Hepatocyte (in vitro differentiated cells): ENCODE results near the gene RANBP10. TPM values are rescaled to one million over a fixed set of nuclear protein-coding genes. Genes with fewer than 3 reads are reported as not detected.
A peak's percentile ranks its signal among the peaks of the same experiment; 100 is the strongest.

Source experiments
- DNase-seq: peaks from one replicate; pipeline ENCODE4 v3.0.0-alpha.2; 2016; ENCODE audit warnings: low spot score
- H2AFZ ChIP-seq: fragments of 200-600 bp; sonication (generic); 2 replicates; pipeline ENCODE4 v1.6.0; 2016; ENCODE audit warnings: antibody characterized with exemption, mild to moderate bottlenecking
- H3K27ac ChIP-seq: fragments of 200-600 bp; sonication (generic); 2 replicates; pipeline ENCODE4 v1.5.1; 2016; ENCODE audit warnings: mild to moderate bottlenecking
- H3K27me3 ChIP-seq: fragments of 200-600 bp; sonication (generic); 2 replicates; pipeline ENCODE4 v1.6.1; 2016
- H3K36me3 ChIP-seq: fragments of 200-600 bp; sonication (generic); replicated peaks from 2 replicates; pipeline ENCODE4 v1.5.1; 2016; ENCODE audit warnings: low read depth; ENCODE audit not compliant: insufficient read depth
- H3K4me1 ChIP-seq: fragments of 200-600 bp; sonication (generic); 2 replicates; pipeline ENCODE4 v1.5.1; 2016; ENCODE audit warnings: mild to moderate bottlenecking, moderate library complexity; ENCODE audit not compliant: insufficient read depth
- H3K4me2 ChIP-seq: fragments of 200-600 bp; sonication (generic); 2 replicates; pipeline ENCODE4 v1.6.0; 2016
- H3K4me3 ChIP-seq: fragments of 200-600 bp; sonication (generic); 2 replicates; pipeline ENCODE4 v1.5.1; 2016; ENCODE audit warnings: mild to moderate bottlenecking
- H3K79me2 ChIP-seq: fragments of 200-600 bp; sonication (generic); 2 replicates; pipeline ENCODE4 v1.6.0; 2017; ENCODE audit warnings: mild to moderate bottlenecking
- H3K9me2 ChIP-seq: fragments of 200-600 bp; sonication (generic); replicated peaks from 2 replicates; pipeline ENCODE4 v1.6.0; 2017; ENCODE audit warnings: mild to moderate bottlenecking; ENCODE audit not compliant: insufficient read depth
- H3K9me3 ChIP-seq: fragments of 200-600 bp; sonication (generic); 2 replicates; pipeline ENCODE4 v1.5.1; 2016; ENCODE audit warnings: low read depth, mild to moderate bottlenecking
- H4K20me1 ChIP-seq: fragments of 200-600 bp; sonication (generic); 2 replicates; pipeline ENCODE4 v1.6.0; 2016; ENCODE audit warnings: mild to moderate bottlenecking; ENCODE audit not compliant: insufficient read depth, poor library complexity, severe bottlenecking
- CTCF ChIP-seq: fragments of 200-600 bp; sonication (generic); IDR thresholded peaks from 2 replicates; pipeline ENCODE4 v1.5.1; 2016; ENCODE audit warnings: antibody characterized with exemption, mild to moderate bottlenecking; ENCODE audit not compliant: poor library complexity
- EZH2 ChIP-seq: fragments of 200-600 bp; sonication (generic); IDR thresholded peaks from 2 replicates; pipeline ENCODE4 v1.6.1; 2016; ENCODE audit warnings: antibody characterized with exemption, mild to moderate bottlenecking, borderline replicate concordance
- EZH2phosphoT487 ChIP-seq: fragments of 200-600 bp; sonication (generic); IDR thresholded peaks from one replicate; pipeline ENCODE4 v1.6.1; 2018; ENCODE audit warnings: antibody characterized with exemption, mild to moderate bottlenecking, low read depth, moderate library complexity; ENCODE audit not compliant: unreplicated experiment, severe bottlenecking
- WGBS: methylation state at CpG from one replicate; pipeline ENCODE4 v1.1.6; 2016; ENCODE audit warnings: low lambda C conversion rate; ENCODE audit errors: missing lambda C conversion rate; 5-methylcytosine and 5-hydroxymethylcytosine counted together
- polyA plus RNA-seq: library from polyadenylated mRNA; unstranded; fragments of >200 nt; fragmentation: Nextera tagmentation; extraction: Ambion mirVana; gene quantifications from 2 replicates; pipeline ENCODE4 v1.2.1, GENCODE V29; 2016
- total RNA-seq: library from RNA; depleted of rRNA; stranded (reverse); fragments of >200 nt; gene quantifications from 2 replicates; pipeline ENCODE4 v1.2.3, GENCODE V29; 2014

The RANBP10 gene
- total and polyA plus RNA-seq, 2 experiments from 2014 or later, result 8.6 to 12.6 TPM

GRCh38 chr16:67716097-67716496 is 90.3 kb downstream of the RANBP10 start:
- Histone ChIP-seq H3K9me2 (no peaks in the 10 kb centered on the region), H3K4me2 (peak overlapping the region; percentile 48), H3K27ac (no peak overlapping the region), H3K4me3 (no peak overlapping the region), H2AFZ (no peak overlapping the region), H3K27me3 (peaks cover 21% of the 10 kb centered on the region), H3K36me3 (no peaks in the 10 kb centered on the region), H4K20me1 (peaks cover 3% of the 10 kb centered on the region), H3K79me2 (peaks cover 54% of the 10 kb centered on the region), H3K9me3 (no peaks in the 10 kb centered on the region), H3K4me1 (peaks cover 9% of the 10 kb centered on the region)
- TF ChIP-seq EZH2phosphoT487 (peak; percentile 99), EZH2 (no peak), CTCF (no peak)
- DNase-seq, result peak; percentile 49
- WGBS, result 58% methylated on average over 2 of the region's 2 CpGs

- WGBS, result 64% methylated on average over 1 of the region's 1 CpG
- Histone ChIP-seq H3K36me3 (no peaks in the 10 kb centered on the region), H3K9me3 (no peaks in the 10 kb centered on the region), H2AFZ (no peak overlapping the region), H3K4me2 (no peak overlapping the region), H3K4me1 (peaks cover 9% of the 10 kb centered on the region), H3K27ac (no peak overlapping the region), H3K4me3 (no peak overlapping the region), H3K9me2 (no peaks in the 10 kb centered on the region), H4K20me1 (peaks cover 3% of the 10 kb centered on the region), H3K27me3 (peaks cover 21% of the 10 kb centered on the region), H3K79me2 (peaks cover 61% of the 10 kb centered on the region)
- TF ChIP-seq EZH2 (no peak), CTCF (no peak), EZH2phosphoT487 (no peak)
- DNase-seq, result no peak
Measured at GRCh38 chr16:67714522-67714921, 91.8 kb downstream of the RANBP10 start.

- peaks cover 9% of the 10 kb centered on the region for H3K4me1 ChIP-seq
- DNase-seq, result no peak
Measured at GRCh38 chr16:67713647-67714273, 92.6 kb downstream of the RANBP10 start.

More at GRCh38 chr16:67713647-67714273, 92.6 kb downstream of the RANBP10 start:
- Histone ChIP-seq H4K20me1 (peaks cover 3% of the 10 kb centered on the region), H3K9me2 (no peaks in the 10 kb centered on the region), H3K27ac (no peak overlapping the region), H3K9me3 (no peaks in the 10 kb centered on the region), H3K27me3 (peaks cover 21% of the 10 kb centered on the region), H3K4me3 (no peak overlapping the region), H3K4me2 (no peak overlapping the region), H3K79me2 (peaks cover 62% of the 10 kb centered on the region), H2AFZ (no peak overlapping the region), H3K36me3 (no peaks in the 10 kb centered on the region)
- WGBS, result 76% methylated on average over 5 of the region's 5 CpGs
- TF ChIP-seq CTCF, result no peak
- TF ChIP-seq EZH2, result no peak
- no peak for TF ChIP-seq EZH2phosphoT487
